GM20000 (cell line): ENCODE data around the gene PABPN1L.
"Not testable (repeated sequence)": the region's sequence is repeated elsewhere in the genome, so short reads cannot be mapped to it uniquely, and the experiment has no call there.

Experiments
- DNase-seq: peaks from one replicate; pipeline ENCODE4 v3.0.0; 2012; ENCODE audit warnings: low spot score
- CTCF ChIP-seq: IDR thresholded peaks from 2 replicates; pipeline ENCODE4 v1.5.1; 2012; ENCODE audit warnings: mild to moderate bottlenecking, control low read depth; ENCODE audit errors: extremely low read depth, missing control alignments

The PABPN1L gene

GRCh38 chr16:88892065-88892464, 25.6 kb upstream of the PABPN1L start:
- no peak for DNase-seq
- TF ChIP-seq CTCF = no peak

- TF ChIP-seq CTCF = no peak
- no peak for DNase-seq
These were observed 24.6 kb upstream of the PABPN1L start for GRCh38 chr16:88891083-88891482.

- DNase-seq = not testable (repeated sequence)
These were observed 23.4 kb upstream of the PABPN1L start for GRCh38 chr16:88889702-88890352.

GRCh38 chr16:88888461-88889387, 22.3 kb upstream of the PABPN1L start:
- no peak for TF ChIP-seq CTCF

GRCh38 chr16:88888057-88888456, 21.6 kb upstream of the PABPN1L start:
- DNase-seq = no peak
- TF ChIP-seq CTCF = no peak

More at GRCh38 chr16:88888461-88889387, 22.3 kb upstream of the PABPN1L start:
- DNase-seq = no peak

- DNase-seq = no peak
- TF ChIP-seq CTCF = no peak
These were observed 20.5 kb upstream of the PABPN1L start for GRCh38 chr16:88886845-88887521.

- no peak for DNase-seq
- no peak for TF ChIP-seq CTCF
These were observed 20.0 kb upstream of the PABPN1L start for GRCh38 chr16:88886420-88886844.
